ENCODE data around the gene PCDH17.

PCDH17 gene

DNA sequence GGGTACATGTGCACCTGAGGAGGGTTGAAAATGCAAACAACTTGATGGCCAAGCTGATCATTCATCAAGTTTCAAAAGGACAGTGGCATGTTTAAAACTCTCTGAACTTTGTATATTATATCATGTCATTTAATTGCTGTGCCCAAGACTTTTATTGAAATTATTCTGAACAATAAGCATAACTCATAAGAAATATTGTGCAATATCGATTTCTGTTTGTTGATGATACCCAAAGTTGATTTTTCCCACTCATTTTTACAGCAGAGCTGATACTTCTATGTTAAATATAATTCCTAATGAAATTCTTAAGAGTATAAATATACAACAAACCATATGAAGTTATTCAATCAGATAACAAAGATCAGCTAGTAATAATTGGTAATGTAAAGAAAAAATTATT lies 49.1 kb downstream of the PCDH17 start:
- H3K9ac ChIP-seq (ENCODE audit: low read length) = no peak overlapping the region
- H3K9me3 ChIP-seq (ENCODE audit: insufficient read depth, low read length) = no peaks in the 10 kb centered on the region

GRCh38 chr13:57682128-57682716 lies 50.7 kb downstream of the PCDH17 start:
- Histone ChIP-seq H3K9me3 (ENCODE audit: insufficient read depth, low read length) (no peaks in the 10 kb centered on the region), H3K9ac (ENCODE audit: low read length) (no peak overlapping the region), H3K4me3 (ENCODE audit: low read length) (no peak overlapping the region), H3K27me3 (ENCODE audit: low read depth, low read length) (no peaks in the 10 kb centered on the region), H3K4me2 (ENCODE audit: low read length) (no peak overlapping the region), H4K20me1 (ENCODE audit: insufficient read depth, low read length) (no peaks in the 10 kb centered on the region), H3K36me3 (replicated peaks; ENCODE audit: low read depth, low read length) (no peaks in the 10 kb centered on the region), H3K27ac (ENCODE audit: low read length) (no peak overlapping the region), H3K4me1 (ENCODE audit: low read length) (peaks cover 7% of the 10 kb centered on the region), H2AFZ (ENCODE audit: low read depth, low read length) (no peak overlapping the region), H3K79me2 (ENCODE audit: low read length) (no peaks in the 10 kb centered on the region)
- TF ChIP-seq, protein P1, sequence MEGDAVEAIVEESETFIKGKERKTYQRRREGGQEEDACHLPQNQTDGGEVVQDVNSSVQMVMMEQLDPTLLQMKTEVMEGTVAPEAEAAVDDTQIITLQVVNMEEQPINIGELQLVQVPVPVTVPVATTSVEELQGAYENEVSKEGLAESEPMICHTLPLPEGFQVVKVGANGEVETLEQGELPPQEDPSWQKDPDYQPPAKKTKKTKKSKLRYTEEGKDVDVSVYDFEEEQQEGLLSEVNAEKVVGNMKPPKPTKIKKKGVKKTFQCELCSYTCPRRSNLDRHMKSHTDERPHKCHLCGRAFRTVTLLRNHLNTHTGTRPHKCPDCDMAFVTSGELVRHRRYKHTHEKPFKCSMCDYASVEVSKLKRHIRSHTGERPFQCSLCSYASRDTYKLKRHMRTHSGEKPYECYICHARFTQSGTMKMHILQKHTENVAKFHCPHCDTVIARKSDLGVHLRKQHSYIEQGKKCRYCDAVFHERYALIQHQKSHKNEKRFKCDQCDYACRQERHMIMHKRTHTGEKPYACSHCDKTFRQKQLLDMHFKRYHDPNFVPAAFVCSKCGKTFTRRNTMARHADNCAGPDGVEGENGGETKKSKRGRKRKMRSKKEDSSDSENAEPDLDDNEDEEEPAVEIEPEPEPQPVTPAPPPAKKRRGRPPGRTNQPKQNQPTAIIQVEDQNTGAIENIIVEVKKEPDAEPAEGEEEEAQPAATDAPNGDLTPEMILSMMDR (IDR thresholded peaks at IDR 0.05; ENCODE audit: low read depth, low read length) = no peak
- no peak for TF ChIP-seq EZH2phosphoT487 (IDR thresholded peaks at IDR 0.05; ENCODE audit: low read depth)

More for the DNA sequence above, 49.1 kb downstream of the PCDH17 start:
- Histone ChIP-seq H2AFZ (ENCODE audit: low read depth, low read length) (no peak overlapping the region), H3K4me2 (ENCODE audit: low read length) (no peak overlapping the region), H3K27ac (ENCODE audit: low read length) (no peak overlapping the region), H3K27me3 (ENCODE audit: low read depth, low read length) (no peaks in the 10 kb centered on the region), H3K36me3 (replicated peaks; ENCODE audit: low read depth, low read length) (no peaks in the 10 kb centered on the region), H3K4me1 (ENCODE audit: low read length) (no peaks in the 10 kb centered on the region), H4K20me1 (ENCODE audit: insufficient read depth, low read length) (no peaks in the 10 kb centered on the region), H3K4me3 (ENCODE audit: low read length) (no peak overlapping the region), H3K79me2 (ENCODE audit: low read length) (no peaks in the 10 kb centered on the region)
- no peak for TF ChIP-seq EZH2phosphoT487 (IDR thresholded peaks at IDR 0.05; ENCODE audit: low read depth)
- TF ChIP-seq, protein P1 (IDR thresholded peaks at IDR 0.05; ENCODE audit: low read depth, low read length) = no peak

GRCh38 chr13:57698851-57699250 lies 67.3 kb downstream of the PCDH17 start:
- Histone ChIP-seq H3K36me3 (replicated peaks; ENCODE audit: low read depth, low read length) (no peaks in the 10 kb centered on the region), H4K20me1 (ENCODE audit: insufficient read depth, low read length) (no peaks in the 10 kb centered on the region), H3K9me3 (ENCODE audit: insufficient read depth, low read length) (no peaks in the 10 kb centered on the region), H3K79me2 (ENCODE audit: low read length) (no peaks in the 10 kb centered on the region), H3K4me1 (ENCODE audit: low read length) (no peaks in the 10 kb centered on the region), H3K4me2 (ENCODE audit: low read length) (no peak overlapping the region), H3K27me3 (ENCODE audit: low read depth, low read length) (no peaks in the 10 kb centered on the region), H2AFZ (ENCODE audit: low read depth, low read length) (no peak overlapping the region), H3K4me3 (ENCODE audit: low read length) (no peak overlapping the region), H3K9ac (ENCODE audit: low read length) (no peak overlapping the region), H3K27ac (ENCODE audit: low read length) (no peak overlapping the region)
- no peak for TF ChIP-seq EZH2phosphoT487 (IDR thresholded peaks at IDR 0.05; ENCODE audit: low read depth)
- TF ChIP-seq, protein P1 (IDR thresholded peaks at IDR 0.05; ENCODE audit: low read depth, low read length) = no peak

DNA sequence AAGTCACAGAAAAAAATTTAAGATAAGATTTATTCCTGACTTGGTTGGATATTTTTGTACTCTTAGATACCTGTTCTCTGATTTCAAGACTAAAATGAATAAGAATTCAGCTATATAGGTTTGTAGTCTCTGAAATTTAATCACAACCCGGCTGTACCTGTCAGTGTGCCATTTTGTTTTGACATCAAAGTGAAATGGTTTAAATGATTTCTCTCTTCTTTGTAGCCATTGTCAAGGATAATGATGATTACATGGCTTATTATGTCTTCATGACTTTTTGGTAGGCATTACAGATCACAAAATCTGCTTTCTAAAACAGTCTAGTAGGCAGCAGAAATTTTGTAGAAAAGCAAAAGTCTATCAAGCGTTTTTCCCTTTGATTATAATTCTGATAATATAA lies 72.5 kb downstream of the PCDH17 start:
- Histone ChIP-seq H3K9ac (ENCODE audit: low read length) (no peak overlapping the region), H2AFZ (ENCODE audit: low read depth, low read length) (no peak overlapping the region), H3K27me3 (ENCODE audit: low read depth, low read length) (no peaks in the 10 kb centered on the region), H3K4me2 (ENCODE audit: low read length) (no peak overlapping the region), H3K27ac (ENCODE audit: low read length) (no peak overlapping the region), H3K9me3 (ENCODE audit: insufficient read depth, low read length) (no peaks in the 10 kb centered on the region), H3K4me3 (ENCODE audit: low read length) (no peak overlapping the region), H3K4me1 (ENCODE audit: low read length) (no peaks in the 10 kb centered on the region), H3K79me2 (ENCODE audit: low read length) (no peaks in the 10 kb centered on the region), H3K36me3 (replicated peaks; ENCODE audit: low read depth, low read length) (no peaks in the 10 kb centered on the region), H4K20me1 (ENCODE audit: insufficient read depth, low read length) (no peaks in the 10 kb centered on the region)
- TF ChIP-seq, protein P1 (IDR thresholded peaks at IDR 0.05; ENCODE audit: low read depth, low read length) = no peak
- no peak for TF ChIP-seq EZH2phosphoT487 (IDR thresholded peaks at IDR 0.05; ENCODE audit: low read depth)

Measured in OCI-LY3 (cell line).